Karpas-422 (cell line): ENCODE data around the gene ST8SIA6. TPM values are rescaled to one million over a fixed set of nuclear protein-coding genes. Genes with fewer than 3 reads are reported as not detected.

Experiments
- DNase-seq: peaks from one replicate; pipeline ENCODE4 v3.0.0-alpha.2; 2015
- H2AFZ ChIP-seq: fragments of 200-600 bp; sonication (generic); 2 replicates; pipeline ENCODE4 v1.6.1; 2014; ENCODE audit warnings: antibody characterized with exemption, low read length, mixed read lengths
- H3K27ac ChIP-seq: fragments of 200-600 bp; sonication (generic); 2 replicates; pipeline ENCODE4 v1.5.1; 2014; ENCODE audit warnings: mild to moderate bottlenecking, low read length, moderate library complexity
- H3K27me3 ChIP-seq: fragments of 200-600 bp; sonication (generic); 2 replicates; pipeline ENCODE4 v1.6.1; 2014; ENCODE audit warnings: low read length, mixed read lengths
- H3K36me3 ChIP-seq: fragments of 200-600 bp; sonication (generic); 2 replicates; pipeline ENCODE4 v1.6.1; 2014; ENCODE audit warnings: low read length, mixed read lengths; ENCODE audit not compliant: insufficient read depth
- H3K4me1 ChIP-seq: fragments of 200-600 bp; sonication (generic); 2 replicates; pipeline ENCODE4 v1.6.1; 2014; ENCODE audit warnings: mild to moderate bottlenecking, low read length, mixed read lengths
- H3K4me2 ChIP-seq: fragments of 200-600 bp; sonication (generic); 2 replicates; pipeline ENCODE4 v1.6.1; 2014; ENCODE audit warnings: low read length, low read depth, mild to moderate bottlenecking; ENCODE audit not compliant: poor library complexity, severe bottlenecking
- H3K4me3 ChIP-seq: fragments of 200-600 bp; sonication (generic); 2 replicates; pipeline ENCODE4 v1.5.1; 2014; ENCODE audit warnings: mild to moderate bottlenecking, antibody characterized with exemption, low read length, mixed read lengths
- H3K79me2 ChIP-seq: fragments of 200-600 bp; sonication (generic); 2 replicates; pipeline ENCODE4 v1.6.1; 2014; ENCODE audit warnings: mild to moderate bottlenecking, low read length, mixed read lengths
- H3K9ac ChIP-seq: fragments of 200-600 bp; sonication (generic); 2 replicates; pipeline ENCODE4 v1.6.0; 2014; ENCODE audit warnings: low read length
- H3K9me2 ChIP-seq: fragments of 200-600 bp; sonication (generic), shearing (Covaris generic); replicated peaks from 2 replicates; pipeline ENCODE4 v1.6.0; 2014; ENCODE audit warnings: mild to moderate bottlenecking, low read length, moderate library complexity; ENCODE audit not compliant: insufficient read depth
- H3K9me3 ChIP-seq: fragments of 300-700, 200-600 bp; sonication (generic); 2 replicates; pipeline ENCODE4 v1.6.1; 2014; ENCODE audit warnings: low read length, mixed read lengths
- H4K20me1 ChIP-seq: fragments of 200-600 bp; sonication (generic); 2 replicates; pipeline ENCODE4 v1.6.1; 2014; ENCODE audit warnings: mild to moderate bottlenecking, antibody characterized with exemption, low read length, low read depth; ENCODE audit not compliant: insufficient read depth
- total RNA-seq: library from RNA; depleted of rRNA; stranded (reverse); fragments of >200 nt; shearing (Covaris generic); gene quantifications from 2 replicates; pipeline ENCODE4 v1.2.3, GENCODE V29; 2014; ENCODE audit warnings: low replicate concordance

ST8SIA6 gene
- total RNA-seq, 1 experiment from 2014 or later: not detected

- H3K79me2 ChIP-seq: no peaks in the 10 kb centered on the region
- H3K9me3 ChIP-seq: no peaks in the 10 kb centered on the region
- no peaks in the 10 kb centered on the region; the same call in 1 of the 2 replicates for H3K27me3 ChIP-seq
- no peaks in the 10 kb centered on the region for H3K9me2 ChIP-seq
- no peak for DNase-seq
- H3K4me2 ChIP-seq: no peak overlapping the region
- H3K4me3 ChIP-seq: no peak overlapping the region
- no peak overlapping the region for H3K9ac ChIP-seq
- H3K36me3 ChIP-seq: no peaks in the 10 kb centered on the region
- H3K4me1 ChIP-seq: no peaks in the 10 kb centered on the region
- H3K27ac ChIP-seq: no peak overlapping the region
- no peaks in the 10 kb centered on the region for H4K20me1 ChIP-seq
- H2AFZ ChIP-seq: no peak overlapping the region
Measured at GRCh38 chr10:17357781-17358180, 96.6 kb downstream of the ST8SIA6 start.

- Histone ChIP-seq H3K9me3 (no peaks in the 10 kb centered on the region), H3K79me2 (no peaks in the 10 kb centered on the region), H3K9me2 (no peaks in the 10 kb centered on the region), H3K27me3 (no peaks in the 10 kb centered on the region; the same call in 1 of the 2 replicates), H3K9ac (no peak overlapping the region), H3K36me3 (no peaks in the 10 kb centered on the region), H3K4me3 (no peak overlapping the region), H3K4me1 (no peaks in the 10 kb centered on the region), H4K20me1 (no peaks in the 10 kb centered on the region), H2AFZ (no peak overlapping the region), H3K27ac (no peak overlapping the region), H3K4me2 (no peak overlapping the region)
- DNase-seq: no peak
Measured at GRCh38 chr10:17356820-17357219, 97.6 kb downstream of the ST8SIA6 start.

GRCh38 chr10:17354781-17355180 is 99.6 kb downstream of the ST8SIA6 start:
- no peaks in the 10 kb centered on the region for H3K4me1 ChIP-seq

GRCh38 chr10:17353568-17354300 is 100.7 kb downstream of the ST8SIA6 start:
- no peaks in the 10 kb centered on the region for H4K20me1 ChIP-seq
- no peaks in the 10 kb centered on the region; the same call in 1 of the 2 replicates for H3K27me3 ChIP-seq
- H3K27ac ChIP-seq: no peak overlapping the region
- H3K36me3 ChIP-seq: no peaks in the 10 kb centered on the region
- no peak overlapping the region for H3K4me2 ChIP-seq
- no peak overlapping the region for H3K4me3 ChIP-seq
- no peak overlapping the region for H2AFZ ChIP-seq
- no peaks in the 10 kb centered on the region for H3K79me2 ChIP-seq
- H3K4me1 ChIP-seq: no peaks in the 10 kb centered on the region
- H3K9me3 ChIP-seq: no peaks in the 10 kb centered on the region
- no peak overlapping the region for H3K9ac ChIP-seq
- H3K9me2 ChIP-seq: no peaks in the 10 kb centered on the region
- DNase-seq: no peak

More at GRCh38 chr10:17354781-17355180, 99.6 kb downstream of the ST8SIA6 start:
- Histone ChIP-seq H2AFZ (no peak overlapping the region), H4K20me1 (no peaks in the 10 kb centered on the region), H3K4me3 (no peak overlapping the region), H3K9me3 (no peaks in the 10 kb centered on the region), H3K36me3 (no peaks in the 10 kb centered on the region), H3K27me3 (no peaks in the 10 kb centered on the region; the same call in 1 of the 2 replicates), H3K9ac (no peak overlapping the region), H3K4me2 (no peak overlapping the region), H3K27ac (no peak overlapping the region), H3K9me2 (no peaks in the 10 kb centered on the region), H3K79me2 (no peaks in the 10 kb centered on the region)
- DNase-seq: no peak

GRCh38 chr10:17352583-17352982 is 101.8 kb downstream of the ST8SIA6 start:
- Histone ChIP-seq H3K4me3 (no peak overlapping the region), H3K79me2 (no peaks in the 10 kb centered on the region), H4K20me1 (no peaks in the 10 kb centered on the region), H3K27ac (no peak overlapping the region), H3K9me3 (no peaks in the 10 kb centered on the region), H3K4me2 (no peak overlapping the region), H3K9ac (no peak overlapping the region), H3K27me3 (no peaks in the 10 kb centered on the region; the same call in 1 of the 2 replicates), H3K9me2 (no peaks in the 10 kb centered on the region), H2AFZ (no peak overlapping the region), H3K4me1 (no peaks in the 10 kb centered on the region), H3K36me3 (no peaks in the 10 kb centered on the region)
- no peak for DNase-seq

GRCh38 chr10:17351506-17351905 is 102.9 kb downstream of the ST8SIA6 start:
- no peaks in the 10 kb centered on the region for H3K4me1 ChIP-seq
- no peaks in the 10 kb centered on the region for H3K36me3 ChIP-seq
- H3K4me3 ChIP-seq: no peak overlapping the region
- no peak overlapping the region for H3K4me2 ChIP-seq
- H4K20me1 ChIP-seq: no peaks in the 10 kb centered on the region
- no peaks in the 10 kb centered on the region for H3K9me3 ChIP-seq
- no peak overlapping the region for H3K9ac ChIP-seq
- H3K9me2 ChIP-seq: no peaks in the 10 kb centered on the region
- no peak overlapping the region for H2AFZ ChIP-seq
- no peaks in the 10 kb centered on the region; the same call in 1 of the 2 replicates for H3K27me3 ChIP-seq
- no peaks in the 10 kb centered on the region for H3K79me2 ChIP-seq
- no peak overlapping the region for H3K27ac ChIP-seq
- DNase-seq: no peak

- H4K20me1 ChIP-seq: no peaks in the 10 kb centered on the region
- H3K79me2 ChIP-seq: no peaks in the 10 kb centered on the region
- H2AFZ ChIP-seq: no peak overlapping the region
- no peak overlapping the region for H3K9ac ChIP-seq
- no peak overlapping the region for H3K4me2 ChIP-seq
- no peak overlapping the region for H3K4me3 ChIP-seq
- no peaks in the 10 kb centered on the region for H3K9me2 ChIP-seq
- DNase-seq: no peak
- H3K4me1 ChIP-seq: no peaks in the 10 kb centered on the region
- H3K27me3 ChIP-seq: no peaks in the 10 kb centered on the region; the same call in 1 of the 2 replicates
- H3K9me3 ChIP-seq: no peaks in the 10 kb centered on the region
- no peaks in the 10 kb centered on the region for H3K36me3 ChIP-seq
- H3K27ac ChIP-seq: no peak overlapping the region
Measured at GRCh38 chr10:17349717-17350116, 104.7 kb downstream of the ST8SIA6 start.

- Histone ChIP-seq H3K4me2 (no peak overlapping the region), H3K9me2 (no peaks in the 10 kb centered on the region), H3K27me3 (no peaks in the 10 kb centered on the region; the same call in 1 of the 2 replicates), H3K9me3 (no peaks in the 10 kb centered on the region), H3K4me1 (no peaks in the 10 kb centered on the region), H2AFZ (no peak overlapping the region), H3K36me3 (no peaks in the 10 kb centered on the region), H3K4me3 (no peak overlapping the region), H3K9ac (no peak overlapping the region), H3K27ac (no peak overlapping the region), H3K79me2 (no peaks in the 10 kb centered on the region), H4K20me1 (no peaks in the 10 kb centered on the region)
- no peak for DNase-seq
Measured at GRCh38 chr10:17348501-17349349, 105.7 kb downstream of the ST8SIA6 start.
